ENCODE data around the gene RRP36. TPM values are rescaled to one million over a fixed set of nuclear protein-coding genes. Genes with fewer than 3 reads are reported as not detected.

The RRP36 gene
- total and polyA plus RNA-seq, 2 of the 8 experiments (the other 6 are each of a cell fraction or from before 2014, with no cell fraction given) = 33.9 to 92.3 TPM

DNA sequence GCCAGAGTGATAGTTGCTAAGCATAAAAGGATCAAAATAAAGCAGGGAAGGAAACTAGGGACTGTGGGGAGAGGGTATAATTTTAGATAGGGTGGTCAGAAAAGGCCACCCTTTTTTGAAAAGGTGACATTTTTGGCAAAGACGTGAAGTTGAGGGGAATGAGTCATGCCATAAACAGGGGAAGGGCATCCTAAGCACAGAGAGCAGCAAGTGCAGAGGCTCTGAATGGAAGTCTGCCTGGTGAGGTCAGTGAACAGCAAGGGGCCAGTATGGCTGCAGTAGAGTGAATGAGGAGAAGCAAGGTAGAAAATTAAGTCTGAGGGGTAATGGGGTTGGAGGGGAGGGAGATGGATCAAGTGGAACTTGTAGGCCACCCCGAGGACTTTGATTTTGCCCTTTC, 40.4 kb downstream of the RRP36 start:
- no peak overlapping the region for H2BK5ac ChIP-seq (ENCODE audit: low read depth, low read length)
- no peaks in the 10 kb centered on the region for H3K27me3 ChIP-seq (replicated peaks in 1 of 4; ENCODE audit: control insufficient read depth in 3 of 4, extremely low read depth in 1 of 4, insufficient read depth in 3 of 4, low read length in 3 of 4)
- no peak overlapping the region for H4K5ac ChIP-seq (ENCODE audit: insufficient read length, low read depth, low read length)
- H3K14ac ChIP-seq (ENCODE audit: insufficient read length) = no peak overlapping the region
- no peaks in the 10 kb centered on the region for H4K20me1 ChIP-seq (replicated peaks in 1 of 2; ENCODE audit: control insufficient read depth in 1 of 2, insufficient read depth in 2 of 2, low read length in 2 of 2)
- DNase-seq (ENCODE audit: low read depth in 1 of 2, low spot score in 2 of 2) (no peak), FAIRE-seq (no peak)
- no peak overlapping the region for H2AK5ac ChIP-seq (ENCODE audit: low read depth, low read length)
- H2BK12ac ChIP-seq (ENCODE audit: low read depth, low read length) = no peak overlapping the region
- no peak overlapping the region for H3K56ac ChIP-seq (replicated peaks; ENCODE audit: insufficient read length, low read depth, low read length)
- no peak overlapping the region for H2BK15ac ChIP-seq (ENCODE audit: low read length)
- ChIA-PET CTCF (ENCODE audit: partially characterized antibody) (interaction anchor here (2.0 kb wide), 1 partner anchor 9 kb away, joined by 7 read pairs; no protein-coding TSS in a partner anchor), POLR2A (ENCODE audit: partially characterized antibody) (interaction anchor here (1.2 kb wide), 1 partner anchor 10 kb away, joined by 5 read pairs; no protein-coding TSS in a partner anchor)
- H3K18ac ChIP-seq (ENCODE audit: extremely low read depth, low read length) = no peak overlapping the region
- no peak overlapping the region for H3K23ac ChIP-seq (ENCODE audit: insufficient read length)
- H3K27ac ChIP-seq (ENCODE audit: low read depth, low read length) = no peak overlapping the region
- peaks cover 10% of the 10 kb centered on the region for H3K79me1 ChIP-seq (ENCODE audit: low read depth, low read length)
- no peak overlapping the region for H3K9ac ChIP-seq (replicated peaks in 1 of 4; ENCODE audit: extremely low read depth in 1 of 4, low read depth in 3 of 4, low read length in 3 of 4)
- peaks cover 10% of the 10 kb centered on the region; the same call in 1 of the 2 replicates for H3K23me2 ChIP-seq (ENCODE audit: low read depth, low read length)
- H3K9me3 ChIP-seq (ENCODE audit: insufficient read depth in 2 of 2, low read depth in 1 of 2, low read length in 1 of 2) = no peaks in the 10 kb centered on the region
- H3K4ac ChIP-seq (replicated peaks; ENCODE audit: insufficient read length, low read depth, low read length) = no peak overlapping the region
- H3K4me2 ChIP-seq (ENCODE audit: insufficient read depth in 1 of 2, low read depth in 2 of 2, low read length in 2 of 2) = no peak overlapping the region
- no peak overlapping the region for H2BK20ac ChIP-seq (ENCODE audit: low read length)
- no peak overlapping the region for H2BK120ac ChIP-seq (replicated peaks; ENCODE audit: low read depth, low read length)
- WGBS, 2 experiments (ENCODE audit: extremely low coverage in 1 of 2, insufficient coverage in 1 of 2, insufficient read length in 1 of 2, insufficient replicate concordance in 2 of 2, low coverage in 1 of 2, low lambda C conversion rate in 2 of 2, missing lambda C conversion rate in 1 of 2) = 85% methylated on average over 2 of the region's 2 CpGs; no CpG with 5 or more reads in 1 of the 2 experiments
- H3K36me3 ChIP-seq (ENCODE audit: control insufficient read depth in 2 of 4, insufficient read depth in 4 of 4, low read length in 3 of 4) = peaks cover 0 to 4% (median 1%) of the 10 kb centered on the region in 4 experiments; a peak in 4 of 8 replicates
- H3K4me1 ChIP-seq (replicated peaks in 1 of 4; ENCODE audit: control insufficient read depth in 3 of 4, insufficient read depth in 4 of 4, low read length in 3 of 4) = peaks cover 4 to 10% (median 5%) of the 10 kb centered on the region in 4 experiments; a peak in 5 of 7 replicates
- no peak overlapping the region for H4K91ac ChIP-seq (replicated peaks; ENCODE audit: insufficient read length, low read length)
- TF ChIP-seq NRF1 (IDR thresholded peaks at IDR 0.05; ENCODE audit: low read depth, low read length) (no peak), TEAD4 (IDR thresholded peaks at IDR 0.05; ENCODE audit: low read depth, low read length) (no peak), TBP (IDR thresholded peaks at IDR 0.05; ENCODE audit: low read depth, low read length) (no peak), BACH1 (IDR thresholded peaks at IDR 0.05; ENCODE audit: low read length) (no peak), JUN (IDR thresholded peaks at IDR 0.05; ENCODE audit: low read depth, low read length) (no peak), RBBP5 (IDR thresholded peaks at IDR 0.05; ENCODE audit: borderline replicate concordance, low read depth, low read length) (no peak), HDAC2 (IDR thresholded peaks at IDR 0.05; ENCODE audit: borderline replicate concordance in 1 of 2, low read depth in 2 of 2, low read length in 2 of 2) (no peak), SP1 (IDR thresholded peaks at IDR 0.05; ENCODE audit: low read depth, low read length) (no peak)
- H3K79me2 ChIP-seq (ENCODE audit: control insufficient read depth in 1 of 2, insufficient read depth in 2 of 2, low read length in 2 of 2) = peaks cover 6 to 16% of the 10 kb centered on the region in 2 experiments; a peak in 3 of 4 replicates
- H3K4me3 ChIP-seq (ENCODE audit: extremely low read depth in 1 of 4, insufficient read depth in 2 of 4, low read depth in 3 of 4, low read length in 4 of 4) = no peak overlapping the region
- H2AFZ ChIP-seq (ENCODE audit: low read length) = no peak overlapping the region
- H4K8ac ChIP-seq (ENCODE audit: extremely low read depth, insufficient read depth, low read length) = no peak overlapping the region
